Trophoblast cell (in vitro differentiated cells and primary cell): ENCODE measurements around the gene SPIRE1.

Experiments
- DNase-seq, 2 donors: peaks; one replicate each; pipeline ENCODE4 v3.0.0-alpha.2; 2016
- H2AFZ ChIP-seq: 2 replicates; pipeline ENCODE4 v1.6.1; 2013; ENCODE audit warnings: low read length, moderate library complexity, mild to moderate bottlenecking; ENCODE audit not compliant: insufficient read depth, poor library complexity
- H2AK5ac ChIP-seq: 2 replicates; pipeline ENCODE4 v1.6.1; 2013; ENCODE audit warnings: mild to moderate bottlenecking, low read length
- H2BK120ac ChIP-seq: 2 replicates; pipeline ENCODE4 v1.6.1; 2013; ENCODE audit warnings: low read length, mild to moderate bottlenecking, moderate library complexity; ENCODE audit not compliant: insufficient read depth, poor library complexity
- H2BK12ac ChIP-seq: 2 replicates; pipeline ENCODE4 v1.6.1; 2013; ENCODE audit warnings: mild to moderate bottlenecking, low read length, moderate library complexity
- H2BK5ac ChIP-seq: 2 replicates; pipeline ENCODE4 v1.6.1; 2013; ENCODE audit warnings: low read length, low read depth, moderate library complexity, mild to moderate bottlenecking; ENCODE audit not compliant: poor library complexity
- H3K14ac ChIP-seq: 2 replicates; pipeline ENCODE4 v1.6.1; 2013; ENCODE audit warnings: mild to moderate bottlenecking, low read length
- H3K18ac ChIP-seq: 2 replicates; pipeline ENCODE4 v1.6.1; 2013; ENCODE audit warnings: mild to moderate bottlenecking, low read length
- H3K23ac ChIP-seq: 2 replicates; pipeline ENCODE4 v1.6.1; 2013; ENCODE audit warnings: low read length
- H3K27ac ChIP-seq: 2 replicates; pipeline ENCODE4 v1.5.1; 2013; ENCODE audit warnings: low read depth, mild to moderate bottlenecking, inconsistent platforms, low read length, moderate library complexity
- H3K27me3 ChIP-seq: 2 replicates; pipeline ENCODE4 v1.6.1; 2013; ENCODE audit warnings: inconsistent platforms, mild to moderate bottlenecking, low read length, moderate library complexity; ENCODE audit not compliant: insufficient read depth
- H3K36me3 ChIP-seq, 2 experiments: 1 replicate in 1 of 2; 2 replicates in 1 of 2; pipeline ENCODE4 v1.6.1; 2013; ENCODE audit warnings: low read length in 2 of 2, mild to moderate bottlenecking in 2 of 2, moderate library complexity in 1 of 2; ENCODE audit not compliant: insufficient read depth in 2 of 2, control insufficient read depth in 1 of 2
- H3K4ac ChIP-seq: 2 replicates; pipeline ENCODE4 v1.6.1; 2013; ENCODE audit warnings: low read depth, mild to moderate bottlenecking, low read length, moderate library complexity
- H3K4me1 ChIP-seq, 2 experiments: 1 replicate in 1 of 2; 2 replicates in 1 of 2; pipeline ENCODE4 v1.6.1; 2013; ENCODE audit warnings: low read length in 2 of 2, mild to moderate bottlenecking in 2 of 2, moderate library complexity in 1 of 2; ENCODE audit not compliant: insufficient read depth in 2 of 2, control insufficient read depth in 1 of 2
- H3K4me2 ChIP-seq: 2 replicates; pipeline ENCODE4 v1.6.1; 2013; ENCODE audit warnings: inconsistent platforms, mild to moderate bottlenecking, low read length, moderate library complexity
- H3K4me3 ChIP-seq: 2 replicates; pipeline ENCODE4 v1.5.1; 2013; ENCODE audit warnings: mild to moderate bottlenecking, low read depth, low read length, inconsistent platforms
- H3K79me1 ChIP-seq: one replicate; pipeline ENCODE4 v1.6.1; 2013; ENCODE audit warnings: low read length
- H3K79me2 ChIP-seq: 2 replicates; pipeline ENCODE4 v1.6.1; 2013; ENCODE audit warnings: low read length, mild to moderate bottlenecking; ENCODE audit not compliant: control insufficient read depth, insufficient read depth, poor library complexity
- H3K9ac ChIP-seq: 2 replicates; pipeline ENCODE4 v1.6.1; 2013; ENCODE audit warnings: mild to moderate bottlenecking, low read length
- H3K9me3 ChIP-seq: 2 replicates; pipeline ENCODE4 v1.6.1; 2013; ENCODE audit warnings: low read depth, mild to moderate bottlenecking, control low read depth, inconsistent platforms, low read length; ENCODE audit not compliant: insufficient read depth
- H4K12ac ChIP-seq: 2 replicates; pipeline ENCODE4 v1.6.1; 2013; ENCODE audit warnings: low read depth, mild to moderate bottlenecking, low read length, moderate library complexity
- H4K8ac ChIP-seq: 2 replicates; pipeline ENCODE4 v1.6.1; 2013; ENCODE audit warnings: low read depth, mild to moderate bottlenecking, low read length, moderate library complexity
- H4K91ac ChIP-seq: one replicate; pipeline ENCODE4 v1.6.1; 2013; ENCODE audit warnings: low read depth, mild to moderate bottlenecking, low read length, moderate library complexity
- WGBS: extraction: QIAGEN DNeasy Blood & Tissue Kit; methylation state at CpG from one replicate; pipeline ENCODE4 v1.1.7; 2013; ENCODE audit warnings: missing lambda C conversion rate; ENCODE audit not compliant: insufficient read length, insufficient coverage; ENCODE audit errors: extremely low coverage; 5-methylcytosine and 5-hydroxymethylcytosine counted together

SPIRE1 gene

GRCh38 chr18:12479982-12480381 is 177.9 kb downstream of the SPIRE1 start:
- Histone ChIP-seq H4K8ac (no peak overlapping the region), H4K91ac (no peak overlapping the region), H3K9ac (no peak overlapping the region), H2AK5ac (no peak overlapping the region), H2BK5ac (no peak overlapping the region), H3K23ac (no peak overlapping the region), H2AFZ (no peak overlapping the region), H3K79me1 (no peaks in the 10 kb centered on the region), H3K18ac (no peak overlapping the region), H2BK12ac (no peak overlapping the region), H4K12ac (no peak overlapping the region), H3K27me3 (no peaks in the 10 kb centered on the region), H3K14ac (no peak overlapping the region), H3K4me2 (no peak overlapping the region), H3K9me3 (peaks cover 4% of the 10 kb centered on the region), H3K4me1 (no peaks in the 10 kb centered on the region), H2BK120ac (no peak overlapping the region), H3K27ac (no peak overlapping the region), H3K79me2 (no peaks in the 10 kb centered on the region), H3K4ac (no peak overlapping the region), H3K36me3 (peaks cover 2 to 4% of the 10 kb centered on the region in 2 experiments), H3K4me3 (no peak overlapping the region)
- no peak for DNase-seq

GRCh38 chr18:12479536-12479935 is 178.4 kb downstream of the SPIRE1 start:
- WGBS, result no CpG with 5 or more reads among the region's 3 CpGs
- H3K4me1 ChIP-seq, result no peaks in the 10 kb centered on the region
- H3K9ac ChIP-seq, result no peak overlapping the region
- peaks cover 2 to 4% of the 10 kb centered on the region in 2 experiments for H3K36me3 ChIP-seq
- no peaks in the 10 kb centered on the region for H3K79me1 ChIP-seq
- no peak for DNase-seq
- H3K4ac ChIP-seq, result no peak overlapping the region
- no peak overlapping the region for H3K4me3 ChIP-seq
- H4K91ac ChIP-seq, result no peak overlapping the region
- peaks cover 4% of the 10 kb centered on the region for H3K9me3 ChIP-seq
- H4K12ac ChIP-seq, result no peak overlapping the region
- no peak overlapping the region for H2BK5ac ChIP-seq
- no peak overlapping the region for H3K14ac ChIP-seq
- no peak overlapping the region for H2BK120ac ChIP-seq
- no peak overlapping the region for H3K23ac ChIP-seq
- H2AK5ac ChIP-seq, result no peak overlapping the region
- H2BK12ac ChIP-seq, result no peak overlapping the region
- H3K18ac ChIP-seq, result no peak overlapping the region
- H3K79me2 ChIP-seq, result no peaks in the 10 kb centered on the region
- no peaks in the 10 kb centered on the region for H3K27me3 ChIP-seq
- no peak overlapping the region for H3K4me2 ChIP-seq
- no peak overlapping the region for H4K8ac ChIP-seq
- no peak overlapping the region for H2AFZ ChIP-seq
- H3K27ac ChIP-seq, result no peak overlapping the region

- Histone ChIP-seq H3K4me1 (no peaks in the 10 kb centered on the region), H3K4me3 (peak overlapping the region; percentile 26), H4K91ac (no peak overlapping the region), H3K4ac (no peak overlapping the region), H2BK12ac (no peak overlapping the region), H3K27ac (no peak overlapping the region), H4K12ac (no peak overlapping the region), H3K27me3 (no peaks in the 10 kb centered on the region), H3K9me3 (peaks cover 4% of the 10 kb centered on the region), H2BK5ac (no peak overlapping the region), H3K9ac (no peak overlapping the region), H2AFZ (no peak overlapping the region), H3K18ac (no peak overlapping the region), H3K14ac (no peak overlapping the region), H2AK5ac (no peak overlapping the region), H3K79me1 (no peaks in the 10 kb centered on the region), H3K4me2 (no peak overlapping the region), H2BK120ac (no peak overlapping the region), H3K79me2 (no peaks in the 10 kb centered on the region), H4K8ac (no peak overlapping the region), H3K36me3 (peaks cover 2 to 4% of the 10 kb centered on the region in 2 experiments), H3K23ac (peak overlapping the region; percentile 64)
- WGBS, result no CpG with 5 or more reads among the region's 12 CpGs
- DNase-seq, result no peak
Measured at GRCh38 chr18:12478269-12479047, 179.4 kb downstream of the SPIRE1 start.

- DNase-seq, result no peak
- Histone ChIP-seq H2BK120ac (no peak overlapping the region), H3K4me1 (no peaks in the 10 kb centered on the region), H2BK12ac (no peak overlapping the region), H3K27ac (no peak overlapping the region), H3K4me2 (no peak overlapping the region), H3K79me2 (no peaks in the 10 kb centered on the region), H3K9ac (no peak overlapping the region), H2AFZ (no peak overlapping the region), H3K18ac (no peak overlapping the region), H3K27me3 (no peaks in the 10 kb centered on the region), H4K91ac (no peak overlapping the region), H2AK5ac (no peak overlapping the region), H3K36me3 (peaks cover 0 to 4% of the 10 kb centered on the region in 2 experiments), H4K12ac (no peak overlapping the region), H2BK5ac (no peak overlapping the region), H3K14ac (no peak overlapping the region), H3K4ac (no peak overlapping the region), H3K9me3 (peaks cover 4% of the 10 kb centered on the region), H3K79me1 (no peaks in the 10 kb centered on the region), H3K23ac (no peak overlapping the region), H4K8ac (no peak overlapping the region), H3K4me3 (no peak overlapping the region)
- WGBS, result no CpG with 5 or more reads among the region's 11 CpGs
Measured at GRCh38 chr18:12477606-12478005, 180.3 kb downstream of the SPIRE1 start.
